Mesenteric fat pad (tissue), 1 donor: ENCODE measurements around the gene RTN1. TPM values are rescaled to one million over a fixed set of nuclear protein-coding genes. Genes with fewer than 3 reads are reported as not detected.

Source experiments
- DNase-seq: peaks from one replicate; pipeline ENCODE4 v3.0.0-alpha.2; 2020; ENCODE audit warnings: low spot score
- microRNA-seq: library from miRNA; unstranded; fragments of <30 nt; microRNA quantifications from one replicate; pipeline ENCODE4 v1.2.0, GENCODE V29; 2020; ENCODE audit warnings: borderline number of aligned reads
- total RNA-seq: library from RNA; stranded (reverse); fragmentation: NEBNext Ultra II Directional; extraction: Animal tissue kit (Norgen Biotek cat#: 25700); gene quantifications from one replicate; pipeline ENCODE4 v1.2.1, GENCODE V29; 2021
- donor health status: DM: yes; HTN: yes; CAD: no.

RTN1 gene
- total RNA-seq, 1 donor from 2014 or later, result 15.4 TPM

GRCh38 chr14:59565087-59565486 is 305.5 kb downstream of the RTN1 start:
- no peak for DNase-seq

- DNase-seq, result no peak
These were observed 306.2 kb downstream of the RTN1 start for GRCh38 chr14:59564366-59564765.

GRCh38 chr14:59547310-59547709 is 323.3 kb downstream of the RTN1 start:
- no peak for DNase-seq

Small RNA genes within 50 kb of the gene (microRNA-seq; reads per million reads assigned to microRNA genes)
- 3.6 reads per million for gene MIR5586

Other genes starting within 250 kb of the RTN1 start
- gene LRRC9, start 49.4 kb upstream of the RTN1 start, total RNA-seq, result not detected
- 36.2 TPM for gene PCNX4, start 221.1 kb upstream of the RTN1 start, total RNA-seq